HEK293 (cell line): ENCODE measurements around the gene PRELID1.

Source experiments
- CTCF ChIA-PET: fragments of 350-600 bp; formaldehyde crosslinking; extraction: SDS; loops from one replicate; lab custom pipeline; 2021; ENCODE audit warnings: antibody characterized with exemption; lab: Yijun Ruan, JAX
- POLR2A ChIA-PET: fragments of 300-600 bp; formaldehyde crosslinking; extraction: SDS; loops from one replicate; lab custom pipeline; 2020; ENCODE audit warnings: antibody characterized with exemption, inconsistent platforms; lab: Yijun Ruan, JAX
- H3K27ac ChIP-seq: fragments of 200-500 bp; sonication (Bioruptor generic); 2 replicates; pipeline ENCODE4 v1.5.1; 2014; ENCODE audit warnings: low read depth, low read length, control low read depth, inconsistent platforms; ENCODE audit errors: extremely low read depth
- H3K36me3 ChIP-seq, 2 experiments: fragments of 200-500 bp in 1 of 2; sonication (Bioruptor generic) in 1 of 2; 1 replicate in 1 of 2; 2 replicates in 1 of 2; pipeline ENCODE4 v1.5.1; 2014 to 2017; ENCODE audit warnings: inconsistent platforms in 2 of 2, low read length in 2 of 2; ENCODE audit not compliant: control insufficient read depth in 2 of 2, insufficient read depth in 1 of 2
- H3K4me1 ChIP-seq: fragments of 200-500 bp; sonication (Bioruptor generic); 2 replicates; pipeline ENCODE4 v1.5.1; 2014; ENCODE audit warnings: mild to moderate bottlenecking, low read length, inconsistent platforms; ENCODE audit not compliant: control insufficient read depth, insufficient read depth
- H3K4me3 ChIP-seq: 2 replicates; pipeline ENCODE4 v1.5.1; 2011; ENCODE audit warnings: low read depth, mild to moderate bottlenecking, control low read depth, low read length, moderate library complexity
- H3K9me3 ChIP-seq: fragments of 200-500 bp; sonication (Bioruptor generic); 2 replicates; pipeline ENCODE4 v1.5.1; 2014; ENCODE audit warnings: low read depth, low read length, inconsistent platforms; ENCODE audit not compliant: control insufficient read depth, insufficient read depth
- AEBP2 ChIP-seq: fragments of 450-650 bp; formaldehyde crosslinking; IDR thresholded peaks from 2 replicates; pipeline ENCODE4 v1.5.1; 2016; ENCODE audit warnings: missing biosample characterization, missing genetic modification characterization, borderline replicate concordance
- GLI2 ChIP-seq: fragments of 450-650 bp; formaldehyde crosslinking; IDR thresholded peaks from 2 replicates; pipeline ENCODE4; 2017; ENCODE audit warnings: missing biosample characterization, missing genetic modification characterization, low read depth, borderline replicate concordance
- PRDM1 ChIP-seq: fragments of 450-650 bp; formaldehyde crosslinking; IDR thresholded peaks from 2 replicates; pipeline ENCODE4; 2016; ENCODE audit warnings: missing biosample characterization, missing genetic modification characterization
- PRDM10 ChIP-seq: fragments of 450-650 bp; formaldehyde crosslinking; IDR thresholded peaks from 2 replicates; pipeline ENCODE4 v1.5.1; 2016; ENCODE audit warnings: missing biosample characterization, missing genetic modification characterization
- SCRT1 ChIP-seq: fragments of 450-650 bp; formaldehyde crosslinking; IDR thresholded peaks from 2 replicates; pipeline ENCODE4 v1.5.1; 2016; ENCODE audit warnings: missing biosample characterization, missing genetic modification characterization, borderline replicate concordance
- ZNF10 ChIP-seq: fragments of 450-650 bp; formaldehyde crosslinking; IDR thresholded peaks from 2 replicates; pipeline ENCODE4 v1.5.1; 2017; ENCODE audit warnings: missing biosample characterization, missing genetic modification characterization
- ZNF121 ChIP-seq: fragments of 450-650 bp; formaldehyde crosslinking; IDR thresholded peaks from 2 replicates; pipeline ENCODE4 v1.5.1; 2016; ENCODE audit warnings: missing biosample characterization, missing genetic modification characterization
- ZNF133 ChIP-seq: fragments of 450-650 bp; formaldehyde crosslinking; IDR thresholded peaks from 2 replicates; pipeline ENCODE4 v1.5.1; 2016; ENCODE audit warnings: missing biosample characterization, missing genetic modification characterization
- ZNF266 ChIP-seq: fragments of 450-650 bp; formaldehyde crosslinking; IDR thresholded peaks from 2 replicates; pipeline ENCODE4 v1.5.1; 2016; ENCODE audit warnings: missing biosample characterization, missing genetic modification characterization, low read depth
- ZNF302 ChIP-seq: fragments of 450-650 bp; formaldehyde crosslinking; IDR thresholded peaks from 2 replicates; pipeline ENCODE4 v1.5.1; 2016; ENCODE audit warnings: missing biosample characterization, missing genetic modification characterization, low read depth
- ZNF394 ChIP-seq: fragments of 450-650 bp; formaldehyde crosslinking; IDR thresholded peaks from 2 replicates; pipeline ENCODE4 v1.5.1; 2016; ENCODE audit warnings: missing biosample characterization, missing genetic modification characterization, mild to moderate bottlenecking, moderate library complexity, borderline replicate concordance
- ZNF658 ChIP-seq: fragments of 450-650 bp; formaldehyde crosslinking; IDR thresholded peaks from 2 replicates; pipeline ENCODE4; 2016; ENCODE audit warnings: missing biosample characterization, missing genetic modification characterization
- TF ChIP-seq, protein P1 (sequence below): fragments of 450-650 bp; formaldehyde crosslinking; IDR thresholded peaks from 2 replicates; pipeline ENCODE4 v1.5.1; 2016; ENCODE audit warnings: missing biosample characterization, missing genetic modification characterization, low read depth
- TF ChIP-seq, protein P2 (sequence below): fragments of 450-650 bp; formaldehyde crosslinking; IDR thresholded peaks from 2 replicates; pipeline ENCODE4 v1.5.1; 2016; ENCODE audit warnings: missing biosample characterization, missing genetic modification characterization, low read depth
- TF ChIP-seq, protein P3 (sequence below): fragments of 450-650 bp; formaldehyde crosslinking; IDR thresholded peaks from 2 replicates; pipeline ENCODE4 v1.5.1; 2016; ENCODE audit warnings: missing biosample characterization, missing genetic modification characterization

Gene PRELID1

DNA sequence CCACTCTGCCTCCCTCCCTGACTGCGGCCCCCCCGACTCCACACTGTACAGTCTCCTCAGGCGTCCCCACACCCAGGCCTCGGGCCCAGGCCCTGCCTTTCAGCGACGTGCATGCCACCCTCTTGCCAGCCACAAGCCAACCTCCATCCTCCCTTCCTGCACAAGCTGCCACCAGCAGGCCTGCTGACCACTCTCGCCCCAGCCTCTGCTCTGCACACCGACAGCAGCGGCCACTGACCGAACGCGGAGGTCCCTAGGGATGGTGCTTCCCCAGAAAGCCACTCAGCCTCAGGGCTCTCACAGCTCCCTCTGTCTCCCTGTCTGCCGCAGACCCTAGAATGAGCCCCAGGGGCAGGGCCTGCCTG, 29.3 kb downstream of the PRELID1 start (continued):
- no peak for TF ChIP-seq ZNF266
- TF ChIP-seq, protein P1, sequence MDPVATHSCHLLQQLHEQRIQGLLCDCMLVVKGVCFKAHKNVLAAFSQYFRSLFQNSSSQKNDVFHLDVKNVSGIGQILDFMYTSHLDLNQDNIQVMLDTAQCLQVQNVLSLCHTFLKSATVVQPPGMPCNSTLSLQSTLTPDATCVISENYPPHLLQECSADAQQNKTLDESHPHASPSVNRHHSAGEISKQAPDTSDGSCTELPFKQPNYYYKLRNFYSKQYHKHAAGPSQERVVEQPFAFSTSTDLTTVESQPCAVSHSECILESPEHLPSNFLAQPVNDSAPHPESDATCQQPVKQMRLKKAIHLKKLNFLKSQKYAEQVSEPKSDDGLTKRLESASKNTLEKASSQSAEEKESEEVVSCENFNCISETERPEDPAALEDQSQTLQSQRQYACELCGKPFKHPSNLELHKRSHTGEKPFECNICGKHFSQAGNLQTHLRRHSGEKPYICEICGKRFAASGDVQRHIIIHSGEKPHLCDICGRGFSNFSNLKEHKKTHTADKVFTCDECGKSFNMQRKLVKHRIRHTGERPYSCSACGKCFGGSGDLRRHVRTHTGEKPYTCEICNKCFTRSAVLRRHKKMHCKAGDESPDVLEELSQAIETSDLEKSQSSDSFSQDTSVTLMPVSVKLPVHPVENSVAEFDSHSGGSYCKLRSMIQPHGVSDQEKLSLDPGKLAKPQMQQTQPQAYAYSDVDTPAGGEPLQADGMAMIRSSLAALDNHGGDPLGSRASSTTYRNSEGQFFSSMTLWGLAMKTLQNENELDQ (tag by site-specific recombination) = no peak

GRCh38 chr5:177333420-177334154, 30.0 kb downstream of the PRELID1 start:
- no peaks in the 10 kb centered on the region for H3K4me1 ChIP-seq
- no peak overlapping the region for H3K4me3 ChIP-seq
- H3K9me3 ChIP-seq = no peaks in the 10 kb centered on the region
- H3K27ac ChIP-seq = no peak overlapping the region
- ChIA-PET POLR2A (interaction anchor here (1.7 kb wide), 1 partner anchor 17 kb away, joined by 7 read pairs; the partner anchor contains the start of gene LMAN2), CTCF (interaction anchor here (0.6 to 1.4 kb wide), 3 partner anchors 15 to 197 kb away, joined by 3 to 8 read pairs (median 3); no protein-coding TSS in a partner anchor)
- H3K36me3 ChIP-seq = peaks cover 8 to 92% of the 10 kb centered on the region in 2 experiments; a peak in 2 of 3 replicates
- TF ChIP-seq ZNF302 (tag by site-specific recombination) (no peak), PRDM10 (tag by site-specific recombination) (no peak), GLI2 (no peak), AEBP2 (tag by site-specific recombination) (no peak), ZNF10 (tag by site-specific recombination) (peak; percentile 78), ZNF121 (tag by site-specific recombination) (no peak), SCRT1 (no peak), PRDM1 (tag by site-specific recombination) (no peak)
- TF ChIP-seq, all 188 proteins: peak for 1

GRCh38 chr5:177334155-177334551, 30.6 kb downstream of the PRELID1 start:
- CTCF ChIA-PET = interaction anchor here (0.6 to 1.4 kb wide), 2 partner anchors 15 to 198 kb away, joined by 3 to 8 read pairs; no protein-coding TSS in a partner anchor
- Histone ChIP-seq H3K4me1 (no peaks in the 10 kb centered on the region), H3K36me3 (peaks cover 11 to 98% of the 10 kb centered on the region in 2 experiments; a peak in 2 of 3 replicates), H3K27ac (no peak overlapping the region), H3K9me3 (no peaks in the 10 kb centered on the region), H3K4me3 (no peak overlapping the region)
- POLR2A ChIA-PET = interaction anchor here (1.7 kb wide), 1 partner anchor 17 kb away, joined by 7 read pairs; the partner anchor contains the start of gene LMAN2
- TF ChIP-seq, protein P2, sequence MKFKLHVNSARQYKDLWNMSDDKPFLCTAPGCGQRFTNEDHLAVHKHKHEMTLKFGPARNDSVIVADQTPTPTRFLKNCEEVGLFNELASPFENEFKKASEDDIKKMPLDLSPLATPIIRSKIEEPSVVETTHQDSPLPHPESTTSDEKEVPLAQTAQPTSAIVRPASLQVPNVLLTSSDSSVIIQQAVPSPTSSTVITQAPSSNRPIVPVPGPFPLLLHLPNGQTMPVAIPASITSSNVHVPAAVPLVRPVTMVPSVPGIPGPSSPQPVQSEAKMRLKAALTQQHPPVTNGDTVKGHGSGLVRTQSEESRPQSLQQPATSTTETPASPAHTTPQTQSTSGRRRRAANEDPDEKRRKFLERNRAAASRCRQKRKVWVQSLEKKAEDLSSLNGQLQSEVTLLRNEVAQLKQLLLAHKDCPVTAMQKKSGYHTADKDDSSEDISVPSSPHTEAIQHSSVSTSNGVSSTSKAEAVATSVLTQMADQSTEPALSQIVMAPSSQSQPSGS (tag by site-specific recombination) = 0 out of 2 replicates have a peak, but pooled peaks have one; percentile 45
- TF ChIP-seq, protein P3, sequence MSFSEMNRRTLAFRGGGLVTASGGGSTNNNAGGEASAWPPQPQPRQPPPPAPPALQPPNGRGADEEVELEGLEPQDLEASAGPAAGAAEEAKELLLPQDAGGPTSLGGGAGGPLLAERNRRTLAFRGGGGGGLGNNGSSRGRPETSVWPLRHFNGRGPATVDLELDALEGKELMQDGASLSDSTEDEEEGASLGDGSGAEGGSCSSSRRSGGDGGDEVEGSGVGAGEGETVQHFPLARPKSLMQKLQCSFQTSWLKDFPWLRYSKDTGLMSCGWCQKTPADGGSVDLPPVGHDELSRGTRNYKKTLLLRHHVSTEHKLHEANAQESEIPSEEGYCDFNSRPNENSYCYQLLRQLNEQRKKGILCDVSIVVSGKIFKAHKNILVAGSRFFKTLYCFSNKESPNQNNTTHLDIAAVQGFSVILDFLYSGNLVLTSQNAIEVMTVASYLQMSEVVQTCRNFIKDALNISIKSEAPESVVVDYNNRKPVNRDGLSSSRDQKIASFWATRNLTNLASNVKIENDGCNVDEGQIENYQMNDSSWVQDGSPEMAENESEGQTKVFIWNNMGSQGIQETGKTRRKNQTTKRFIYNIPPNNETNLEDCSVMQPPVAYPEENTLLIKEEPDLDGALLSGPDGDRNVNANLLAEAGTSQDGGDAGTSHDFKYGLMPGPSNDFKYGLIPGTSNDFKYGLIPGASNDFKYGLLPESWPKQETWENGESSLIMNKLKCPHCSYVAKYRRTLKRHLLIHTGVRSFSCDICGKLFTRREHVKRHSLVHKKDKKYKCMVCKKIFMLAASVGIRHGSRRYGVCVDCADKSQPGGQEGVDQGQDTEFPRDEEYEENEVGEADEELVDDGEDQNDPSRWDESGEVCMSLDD (tag by site-specific recombination) = no peak
- TF ChIP-seq ZNF394 (tag by site-specific recombination) = no peak
- TF ChIP-seq ZNF133 = no peak
- no peak for TF ChIP-seq ZNF658 (tag by site-specific recombination)
